H1 (cell line): ENCODE measurements around the gene MPP4. TPM values are rescaled to one million over a fixed set of nuclear protein-coding genes. Genes with fewer than 3 reads are reported as not detected.

Experiments used
- CTCF ChIA-PET: fragments of 300-600 bp; sonication (Branson Sonifier 250); formaldehyde crosslinking; loops from one replicate; lab custom pipeline; 2021; ENCODE audit not compliant: partially characterized antibody; lab: Charles Lee
- POLR2A ChIA-PET: fragments of 300-600 bp; sonication (Branson Sonifier 250); formaldehyde crosslinking; loops from one replicate; lab custom pipeline; 2021; ENCODE audit warnings: inconsistent platforms; ENCODE audit not compliant: partially characterized antibody; lab: Charles Lee
- DNase-seq, 2 experiments: peaks; one replicate each; pipeline versions ENCODE4 v3.0.0 to v3.0.0-alpha.2; 2010 to 2022; ENCODE audit warnings: low spot score in 2 of 2, low read depth in 1 of 2, mixed read lengths in 1 of 2
- FAIRE-seq: peaks from 2 replicates; lab custom pipeline; 2011; peaks lifted over from hg19 to GRCh38; lab: Jason Lieb, UNC
- H2AFZ ChIP-seq: 2 replicates; pipeline ENCODE4 v1.8.1; 2012; ENCODE audit warnings: low read length, inconsistent platforms
- H2AK5ac ChIP-seq: 2 replicates; pipeline ENCODE4 v1.6.1; 2013; ENCODE audit warnings: low read depth, low read length
- H2BK120ac ChIP-seq: replicated peaks from 2 replicates; pipeline ENCODE3; 2013; ENCODE audit warnings: low read depth, low read length, inconsistent platforms
- H2BK12ac ChIP-seq: 2 replicates; pipeline ENCODE4 v1.6.1; 2013; ENCODE audit warnings: low read depth, low read length
- H2BK15ac ChIP-seq: 2 replicates; pipeline ENCODE4 v1.6.1; 2013; ENCODE audit warnings: low read length
- H2BK20ac ChIP-seq: 2 replicates; pipeline ENCODE4 v1.6.1; 2013; ENCODE audit warnings: low read length
- H2BK5ac ChIP-seq: 2 replicates; pipeline ENCODE4 v1.6.1; 2013; ENCODE audit warnings: low read depth, low read length
- H3K14ac ChIP-seq: 2 replicates; pipeline ENCODE4 v1.6.1; 2013; ENCODE audit warnings: inconsistent platforms; ENCODE audit not compliant: insufficient read length
- H3K18ac ChIP-seq: 2 replicates; pipeline ENCODE4 v1.6.1; 2013; ENCODE audit warnings: low read length; ENCODE audit errors: extremely low read depth
- H3K23ac ChIP-seq: 2 replicates; pipeline ENCODE4 v1.6.1; 2013; ENCODE audit warnings: inconsistent platforms; ENCODE audit not compliant: insufficient read length
- H3K23me2 ChIP-seq: 2 replicates; pipeline ENCODE4 v1.6.1; 2013; ENCODE audit warnings: low read depth, low read length
- H3K27ac ChIP-seq: 2 replicates; pipeline ENCODE4 v1.6.1; 2011; ENCODE audit warnings: low read depth, low read length, inconsistent platforms
- H3K27me3 ChIP-seq, 4 experiments: replicated peaks in 1 of 4; 1 replicate in 1 of 4; 2 replicates in 3 of 4; pipeline versions ENCODE4 v1.6.1 to v1.8.1; 2011 to 2013; ENCODE audit warnings: low read length in 3 of 4, mild to moderate bottlenecking in 3 of 4, inconsistent platforms in 2 of 4, mixed read lengths in 2 of 4, moderate library complexity in 1 of 4; ENCODE audit not compliant: control insufficient read depth in 3 of 4, insufficient read depth in 3 of 4; ENCODE audit errors: extremely low read depth in 1 of 4
- H3K36me3 ChIP-seq, 4 experiments: 2 replicates each; pipeline versions ENCODE4 v1.6.1 to v1.8.1; 2011 to 2013; ENCODE audit warnings: mild to moderate bottlenecking in 4 of 4, low read length in 3 of 4, moderate library complexity in 2 of 4, control low read depth in 1 of 4, inconsistent platforms in 1 of 4; ENCODE audit not compliant: insufficient read depth in 4 of 4, control insufficient read depth in 2 of 4
- H3K4ac ChIP-seq: replicated peaks from 2 replicates; pipeline ENCODE3; 2013; ENCODE audit warnings: low read length, low read depth, mixed read lengths, inconsistent platforms; ENCODE audit not compliant: insufficient read length
- H3K4me1 ChIP-seq, 4 experiments: replicated peaks in 1 of 4; 1 replicate in 1 of 4; 2 replicates in 3 of 4; pipeline versions ENCODE4 v1.6.1 to v1.8.1; 2011 to 2013; ENCODE audit warnings: low read length in 3 of 4, inconsistent platforms in 2 of 4, mixed read lengths in 1 of 4; ENCODE audit not compliant: insufficient read depth in 4 of 4, control insufficient read depth in 3 of 4
- H3K4me2 ChIP-seq, 2 experiments: 2 replicates each; pipeline versions ENCODE4 v1.6.1 to v1.8.1; 2011 to 2013; ENCODE audit warnings: low read depth in 2 of 2, low read length in 2 of 2, control low read depth in 1 of 2, inconsistent platforms in 1 of 2, mild to moderate bottlenecking in 1 of 2; ENCODE audit not compliant: insufficient read depth in 1 of 2
- H3K4me3 ChIP-seq, 4 experiments: fragments of 200-600, 300-600 bp in 1 of 4; sonication (generic), shearing (Covaris generic), sonication (Bioruptor Twin) in 1 of 4; 2 replicates each; pipeline versions ENCODE4 v1.5.1 to v1.8.1; 2011 to 2016; ENCODE audit warnings: low read length in 4 of 4, low read depth in 3 of 4, control low read depth in 2 of 4, inconsistent platforms in 2 of 4, mild to moderate bottlenecking in 2 of 4, mixed read lengths in 1 of 4, moderate library complexity in 1 of 4; ENCODE audit not compliant: insufficient read depth in 2 of 4; ENCODE audit errors: extremely low read depth in 1 of 4
- H3K56ac ChIP-seq: replicated peaks from 2 replicates; pipeline ENCODE3; 2013; ENCODE audit warnings: low read depth, mild to moderate bottlenecking, mixed read lengths, low read length, inconsistent platforms; ENCODE audit not compliant: insufficient read length
- H3K79me1 ChIP-seq: 2 replicates; pipeline ENCODE4 v1.6.1; 2013; ENCODE audit warnings: low read depth, low read length, control low read depth
- H3K79me2 ChIP-seq, 2 experiments: 2 replicates each; pipeline versions ENCODE4 v1.6.1 to v1.8.1; 2012 to 2013; ENCODE audit warnings: low read length in 2 of 2, mild to moderate bottlenecking in 2 of 2, inconsistent platforms in 1 of 2; ENCODE audit not compliant: insufficient read depth in 2 of 2, control insufficient read depth in 1 of 2
- H3K9ac ChIP-seq, 4 experiments: replicated peaks in 1 of 4; 1 replicate in 1 of 4; 2 replicates in 3 of 4; pipeline versions ENCODE4 v1.6.1 to v1.8.1; 2011 to 2013; ENCODE audit warnings: low read depth in 3 of 4, low read length in 3 of 4, control low read depth in 2 of 4, mild to moderate bottlenecking in 2 of 4, moderate library complexity in 2 of 4, inconsistent platforms in 1 of 4; ENCODE audit errors: extremely low read depth in 1 of 4
- H3K9me3 ChIP-seq, 2 experiments: 2 replicates each; pipeline versions ENCODE4 v1.6.1 to v1.8.1; 2012 to 2013; ENCODE audit warnings: mild to moderate bottlenecking in 2 of 2, moderate library complexity in 2 of 2, control low read depth in 1 of 2, inconsistent platforms in 1 of 2, low read depth in 1 of 2, low read length in 1 of 2, mixed read lengths in 1 of 2; ENCODE audit not compliant: insufficient read depth in 2 of 2
- H4K20me1 ChIP-seq, 2 experiments: replicated peaks in 1 of 2; 2 replicates each; pipeline versions ENCODE3 to v1.8.1; 2011 to 2013; ENCODE audit warnings: inconsistent platforms in 2 of 2, low read length in 2 of 2, mild to moderate bottlenecking in 1 of 2; ENCODE audit not compliant: insufficient read depth in 2 of 2, control insufficient read depth in 1 of 2
- H4K5ac ChIP-seq: 2 replicates; pipeline ENCODE4 v1.6.1; 2013; ENCODE audit warnings: low read length, low read depth, mixed read lengths, inconsistent platforms; ENCODE audit not compliant: insufficient read length
- H4K8ac ChIP-seq: 2 replicates; pipeline ENCODE4 v1.8.0; 2013; ENCODE audit warnings: mild to moderate bottlenecking, moderate library complexity, low read length, inconsistent platforms; ENCODE audit not compliant: insufficient read depth; ENCODE audit errors: extremely low read depth
- H4K91ac ChIP-seq: replicated peaks from 2 replicates; pipeline ENCODE3; 2013; ENCODE audit warnings: low read length, mixed read lengths, inconsistent platforms; ENCODE audit not compliant: insufficient read length
- BCL11A ChIP-seq, 2 experiments: IDR thresholded peaks; one replicate each; pipeline ENCODE4 v1.6.1; 2011; ENCODE audit warnings: low read depth in 2 of 2, low read length in 2 of 2, mild to moderate bottlenecking in 2 of 2
- BRCA1 ChIP-seq: IDR thresholded peaks from 2 replicates; pipeline ENCODE4 v1.6.1; 2012; ENCODE audit warnings: low read depth, low read length, improper control_type of control experiment
- CBX5 ChIP-seq: fragments of 300-800, 300-1000 bp; sonication (generic); IDR thresholded peaks from 2 replicates; pipeline ENCODE4 v1.7.1; 2016; ENCODE audit warnings: antibody characterized with exemption, low read length, low read depth
- CEBPB ChIP-seq: IDR thresholded peaks from 2 replicates; pipeline ENCODE4 v1.6.1; 2012; ENCODE audit warnings: low read depth, low read length
- KDM5A ChIP-seq: fragments of 200-600 bp; IDR thresholded peaks from 2 replicates; pipeline ENCODE4 v1.7.1; 2012; ENCODE audit warnings: mild to moderate bottlenecking, low read length, inconsistent platforms, mixed read lengths
- MAFK ChIP-seq: IDR thresholded peaks from 2 replicates; pipeline ENCODE4 v1.6.1; 2012; ENCODE audit warnings: low read depth, mild to moderate bottlenecking, improper control_type of control experiment, low read length
- POLR2AphosphoS5 ChIP-seq: IDR thresholded peaks from 2 replicates; pipeline ENCODE4 v1.6.1; 2011; ENCODE audit warnings: low read depth, low read length
- RAD21 ChIP-seq, 2 experiments: IDR thresholded peaks in 1 of 2; conservative IDR thresholded peaks in 1 of 2; 2 replicates each; pipeline ENCODE4 v1.6.1; 2011; ENCODE audit warnings: low read depth in 2 of 2, low read length in 2 of 2, improper control_type of control experiment in 1 of 2, inconsistent platforms in 1 of 2, mild to moderate bottlenecking in 1 of 2, moderate library complexity in 1 of 2
- SAP30 ChIP-seq: fragments of 300-600 bp; sonication (generic); IDR thresholded peaks from 2 replicates; pipeline ENCODE4 v1.7.1; 2012; ENCODE audit warnings: low read length, moderate library complexity, mild to moderate bottlenecking, inconsistent platforms; ENCODE audit not compliant: insufficient read depth, insufficient replicate concordance
- WGBS, 2 experiments: shearing (Covaris generic) in 1 of 2; methylation state at CpG; one replicate each; pipeline versions ENCODE4 v1.1.6 to v1.1.7; 2013 to 2015; ENCODE audit warnings: low lambda C conversion rate in 2 of 2, mixed read lengths in 2 of 2, inconsistent platforms in 1 of 2, low coverage in 1 of 2, missing lambda C conversion rate in 1 of 2; ENCODE audit not compliant: insufficient replicate concordance in 2 of 2, insufficient coverage in 1 of 2, insufficient read length in 1 of 2; ENCODE audit errors: extremely low coverage in 1 of 2, missing lambda C conversion rate in 1 of 2; 5-methylcytosine and 5-hydroxymethylcytosine counted together
- polyA plus RNA-seq, 7 experiments: library from polyadenylated mRNA; depleted of rRNA in 3 of 7; stranded (reverse) in 5 of 7; unstranded in 2 of 7; fragments of >200 nt in 5 of 7; fragments of 200-250 nt in 2 of 7; gene quantifications; 1 replicate in 5 of 7; 2 replicates in 1 of 7; 4 replicates in 1 of 7; pipeline versions ENCODE4 v1.2.1 to v1.2.3, GENCODE V29; 2011 to 2013; ENCODE audit warnings: missing spikeins in 2 of 7, mixed read lengths in 2 of 7
- total RNA-seq: library from RNA; stranded (reverse); fragmentation: NEBNext Ultra II Directional; extraction: Animal tissue kit (Norgen Biotek cat#: 25700); gene quantifications from 2 replicates; pipeline ENCODE4 v1.2.1, GENCODE V29; 2021
- TF ChIP-seq, protein P1 (sequence below): IDR thresholded peaks from 2 replicates; pipeline ENCODE4 v1.6.1; 2011; ENCODE audit warnings: low read length, improper control_type of control experiment
- TF ChIP-seq, protein P2 (sequence below): IDR thresholded peaks from 2 replicates; pipeline ENCODE4 v1.6.1; 2012; ENCODE audit warnings: low read length, inconsistent platforms

The MPP4 gene
- total and polyA plus RNA-seq, 2 of the 8 experiments (the other 6 are each of a cell fraction or from before 2014, with no cell fraction given): not detected

DNA sequence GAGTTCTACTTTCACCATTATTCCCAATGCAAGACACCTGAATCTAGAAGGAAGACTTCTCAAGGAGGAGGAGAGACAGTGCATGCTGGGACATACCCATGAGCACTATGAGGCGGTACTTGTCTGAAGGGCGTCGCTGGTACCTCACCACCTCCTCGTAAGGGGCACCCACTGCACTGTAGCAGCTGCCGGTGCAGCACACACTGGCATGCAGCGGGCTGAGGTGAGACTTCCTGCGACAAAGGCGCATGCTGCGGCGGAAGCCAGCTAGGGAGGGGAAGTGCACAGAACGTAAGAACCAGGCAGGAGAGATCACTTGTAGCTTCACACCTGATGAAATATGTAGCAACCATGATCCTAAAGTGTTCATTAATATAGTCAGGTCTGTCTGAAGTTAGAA is 42.3 kb downstream of the MPP4 start:
- Histone ChIP-seq H3K27ac (no peak overlapping the region), H2BK5ac (no peak overlapping the region), H3K23me2 (no peaks in the 10 kb centered on the region), H2BK15ac (no peak overlapping the region), H3K4me1 (no peaks in the 10 kb centered on the region; a peak in 1 of 7 replicates), H3K27me3 (no peaks in the 10 kb centered on the region), H3K9me3 (no peaks in the 10 kb centered on the region), H3K9ac (no peak overlapping the region), H3K14ac (no peak overlapping the region), H3K4me2 (no peak overlapping the region), H4K91ac (no peak overlapping the region), H2AK5ac (no peak overlapping the region), H3K79me1 (no peaks in the 10 kb centered on the region), H3K56ac (no peak overlapping the region), H2AFZ (no peak overlapping the region), H3K36me3 (no peaks in the 10 kb centered on the region), H4K20me1 (no peaks in the 10 kb centered on the region), H2BK120ac (no peak overlapping the region), H3K4me3 (no peak overlapping the region), H3K79me2 (no peaks in the 10 kb centered on the region), H4K5ac (no peak overlapping the region), H3K4ac (no peak overlapping the region), H3K23ac (no peak overlapping the region), H2BK12ac (no peak overlapping the region), H3K18ac (no peak overlapping the region), H2BK20ac (no peak overlapping the region), H4K8ac (no peak overlapping the region)
- FAIRE-seq (no peak), DNase-seq (no peak)
- ChIA-PET POLR2A (interaction anchor here (1.6 kb wide), 1 partner anchor 13 kb away, joined by 5 read pairs; the partner anchor contains the start of gene TMEM237), CTCF (interaction anchor here (0.7 to 2.0 kb wide), 2 partner anchors 12 to 191 kb away, joined by 3 to 4 read pairs; no protein-coding TSS in a partner anchor)
- 92% methylated on average over 11 of the region's 11 CpGs; no CpG with 5 or more reads in 1 of the 2 experiments for WGBS, 2 experiments
- TF ChIP-seq KDM5A (no peak), POLR2AphosphoS5 (no peak), CEBPB (no peak), CBX5 (no peak), BCL11A (IDR thresholded peaks at IDR 0.05; ENCODE audit: low read depth in 2 of 2, low read length in 2 of 2) (no peak), MAFK (no peak), SAP30 (no peak), RAD21 (IDR thresholded peaks at IDR 0.05 in 1 of 2, conservative IDR thresholded peaks at IDR 0.05 in 1 of 2; ENCODE audit: low read depth in 2 of 2, low read length in 2 of 2) (no peak), BRCA1 (no peak)
- TF ChIP-seq, protein P1, sequence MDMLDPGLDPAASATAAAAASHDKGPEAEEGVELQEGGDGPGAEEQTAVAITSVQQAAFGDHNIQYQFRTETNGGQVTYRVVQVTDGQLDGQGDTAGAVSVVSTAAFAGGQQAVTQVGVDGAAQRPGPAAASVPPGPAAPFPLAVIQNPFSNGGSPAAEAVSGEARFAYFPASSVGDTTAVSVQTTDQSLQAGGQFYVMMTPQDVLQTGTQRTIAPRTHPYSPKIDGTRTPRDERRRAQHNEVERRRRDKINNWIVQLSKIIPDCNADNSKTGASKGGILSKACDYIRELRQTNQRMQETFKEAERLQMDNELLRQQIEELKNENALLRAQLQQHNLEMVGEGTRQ: no peak
- TF ChIP-seq, protein P2, sequence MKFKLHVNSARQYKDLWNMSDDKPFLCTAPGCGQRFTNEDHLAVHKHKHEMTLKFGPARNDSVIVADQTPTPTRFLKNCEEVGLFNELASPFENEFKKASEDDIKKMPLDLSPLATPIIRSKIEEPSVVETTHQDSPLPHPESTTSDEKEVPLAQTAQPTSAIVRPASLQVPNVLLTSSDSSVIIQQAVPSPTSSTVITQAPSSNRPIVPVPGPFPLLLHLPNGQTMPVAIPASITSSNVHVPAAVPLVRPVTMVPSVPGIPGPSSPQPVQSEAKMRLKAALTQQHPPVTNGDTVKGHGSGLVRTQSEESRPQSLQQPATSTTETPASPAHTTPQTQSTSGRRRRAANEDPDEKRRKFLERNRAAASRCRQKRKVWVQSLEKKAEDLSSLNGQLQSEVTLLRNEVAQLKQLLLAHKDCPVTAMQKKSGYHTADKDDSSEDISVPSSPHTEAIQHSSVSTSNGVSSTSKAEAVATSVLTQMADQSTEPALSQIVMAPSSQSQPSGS: no peak
